Stomach (tissue), 4 donors: ENCODE results near the gene CCNK.

Experiments
- CTCF ChIP-seq, 7 experiments: fragments of 450-650 bp in 4 of 7; fragments of 200-600 bp in 3 of 7; sonication (generic) in 3 of 7; IDR thresholded peaks; one replicate each; pipeline ENCODE4 v1.5.1; 2016 to 2019; ENCODE audit warnings: antibody characterized with exemption in 7 of 7, control low read depth in 2 of 7, mild to moderate bottlenecking in 1 of 7
- EP300 ChIP-seq: sonication (generic); formaldehyde crosslinking; IDR thresholded peaks from one replicate; pipeline ENCODE4 v1.6.1; 2017; ENCODE audit warnings: antibody characterized with exemption
- POLR2A ChIP-seq, 4 donors: fragments of 450-650 bp; IDR thresholded peaks; one replicate each; pipeline ENCODE4 v1.6.1; 2016; ENCODE audit warnings: antibody characterized with exemption in 4 of 4, control low read depth in 2 of 4, mild to moderate bottlenecking in 1 of 4, moderate library complexity in 1 of 4
- POLR2AphosphoS5 ChIP-seq, 3 donors: sonication (generic); formaldehyde crosslinking; IDR thresholded peaks; one replicate each; pipeline ENCODE4 v1.6.1; 2016; ENCODE audit warnings: antibody characterized with exemption in 3 of 3

- TF ChIP-seq POLR2A (IDR thresholded peaks at IDR 0.05) (no peak), EP300 (no peak), CTCF (IDR thresholded peaks at IDR 0.05) (no peak), POLR2AphosphoS5 (IDR thresholded peaks at IDR 0.05) (no peak)
Observed at GRCh38 chr14:99537399-99537798, 56.2 kb downstream of the CCNK start.
